Keratinocyte (primary cell): ENCODE measurements around the gene GPC1. TPM values are rescaled to one million over a fixed set of nuclear protein-coding genes. Genes with fewer than 3 reads are reported as not detected.

Source experiments
- DNase-seq: peaks from one replicate; pipeline ENCODE4 v3.0.0-alpha.2; 2011; ENCODE audit warnings: low read depth, missing footprints, low spot score
- FAIRE-seq: peaks from 2 replicates; lab custom pipeline; 2011; peaks lifted over from hg19 to GRCh38; lab: Jason Lieb, UNC
- H2AFZ ChIP-seq: 2 replicates; pipeline ENCODE4 v1.6.0; 2012; ENCODE audit warnings: low read length, control low read depth, inconsistent platforms; ENCODE audit not compliant: control insufficient read depth
- H3K27ac ChIP-seq: 2 replicates; pipeline ENCODE4 v1.5.1; 2011; ENCODE audit warnings: low read length; ENCODE audit not compliant: control insufficient read depth, insufficient read depth
- H3K27me3 ChIP-seq: 3 replicates; pipeline ENCODE4 v1.6.0; 2011; ENCODE audit warnings: low read length; ENCODE audit not compliant: control insufficient read depth, insufficient read depth; ENCODE audit errors: extremely low read depth
- H3K36me3 ChIP-seq, 2 experiments: 2 replicates in 1 of 2; 3 replicates in 1 of 2; pipeline ENCODE4 v1.5.1; 2011; ENCODE audit warnings: low read length in 2 of 2, mild to moderate bottlenecking in 1 of 2; ENCODE audit not compliant: control insufficient read depth in 2 of 2, insufficient read depth in 2 of 2; ENCODE audit errors: extremely low read depth in 1 of 2
- H3K4me1 ChIP-seq: 3 replicates; pipeline ENCODE4 v1.5.1; 2011; ENCODE audit warnings: low read length; ENCODE audit not compliant: control insufficient read depth, insufficient read depth; ENCODE audit errors: extremely low read depth
- H3K4me2 ChIP-seq: 3 replicates; pipeline ENCODE4 v1.6.0; 2011; ENCODE audit warnings: low read depth, low read length; ENCODE audit not compliant: control insufficient read depth, insufficient read depth; ENCODE audit errors: extremely low read depth
- H3K4me3 ChIP-seq, 3 experiments: fragments of 200-600 bp in 1 of 3; sonication (generic) in 1 of 3; 2 replicates in 2 of 3; 3 replicates in 1 of 3; pipeline ENCODE4 v1.5.1; 2011 to 2016; ENCODE audit warnings: low read length in 3 of 3, mild to moderate bottlenecking in 3 of 3, control low read depth in 2 of 3, inconsistent platforms in 1 of 3, low read depth in 1 of 3, mixed read lengths in 1 of 3, mixed run types in 1 of 3, moderate library complexity in 1 of 3; ENCODE audit not compliant: control insufficient read depth in 2 of 3, insufficient read depth in 2 of 3; ENCODE audit errors: extremely low read depth in 1 of 3
- H3K79me2 ChIP-seq: 2 replicates; pipeline ENCODE4 v1.6.0; 2012; ENCODE audit warnings: low read length; ENCODE audit not compliant: control insufficient read depth, insufficient read depth
- H3K9ac ChIP-seq: 3 replicates; pipeline ENCODE4 v1.6.0; 2011; ENCODE audit warnings: low read length; ENCODE audit not compliant: control insufficient read depth, insufficient read depth; ENCODE audit errors: extremely low read depth
- H3K9me1 ChIP-seq: 3 replicates; pipeline ENCODE4 v1.6.0; 2011; ENCODE audit warnings: low read length; ENCODE audit not compliant: control insufficient read depth, insufficient read depth; ENCODE audit errors: extremely low read depth
- H3K9me3 ChIP-seq: 2 replicates; pipeline ENCODE4 v1.5.1; 2012; ENCODE audit warnings: low read depth, low read length; ENCODE audit not compliant: control insufficient read depth
- H4K20me1 ChIP-seq: 3 replicates; pipeline ENCODE4 v1.6.0; 2011; ENCODE audit warnings: low read length; ENCODE audit not compliant: control insufficient read depth, insufficient read depth; ENCODE audit errors: extremely low read depth
- EZH2 ChIP-seq: IDR thresholded peaks from one replicate; pipeline ENCODE4 v1.6.1; 2012; ENCODE audit warnings: inconsistent platforms, mild to moderate bottlenecking, low read length, moderate library complexity
- dilution Hi-C: fragments of 300-500 bp; cut with MboI; formaldehyde crosslinking; loops from one replicate; pipeline ENCODE4 v1.7.0; 2020; ENCODE audit warnings: low sequenced_read_pairs; ENCODE audit not compliant: extremely low pct_ligation_motif_present
- polyA plus RNA-seq, 5 experiments: library from polyadenylated mRNA; depleted of rRNA in 3 of 5; stranded (reverse) in 3 of 5; stranded (forward) in 1 of 5; unstranded in 1 of 5; fragments of >200 nt; gene quantifications; 1 replicate in 1 of 5; 2 replicates in 3 of 5; 3 replicates in 1 of 5; pipeline versions ENCODE4 v1.2.1 to v1.2.3, GENCODE V29; 2011 to 2012; ENCODE audit warnings: missing spikeins in 2 of 5, low read depth in 1 of 5, low replicate concordance in 1 of 5
- TF ChIP-seq, protein P1 (sequence below), 3 experiments: IDR thresholded peaks in 1 of 3; conservative IDR thresholded peaks in 1 of 3; optimal IDR thresholded peaks in 1 of 3; 2 replicates in 2 of 3; 3 replicates in 1 of 3; pipeline versions ENCODE3 to v1.5.1; 2011; ENCODE audit warnings: low read length in 3 of 3, mild to moderate bottlenecking in 3 of 3, moderate library complexity in 2 of 3, control low read depth in 1 of 3, inconsistent platforms in 1 of 3; ENCODE audit not compliant: insufficient read depth in 2 of 3; ENCODE audit errors: extremely low read depth in 1 of 3

The GPC1 gene
- polyA plus RNA-seq, 1 donor (not counting 4 experiments of a cell fraction or from before 2014, with no cell fraction given), result 46.6 TPM

DNA sequence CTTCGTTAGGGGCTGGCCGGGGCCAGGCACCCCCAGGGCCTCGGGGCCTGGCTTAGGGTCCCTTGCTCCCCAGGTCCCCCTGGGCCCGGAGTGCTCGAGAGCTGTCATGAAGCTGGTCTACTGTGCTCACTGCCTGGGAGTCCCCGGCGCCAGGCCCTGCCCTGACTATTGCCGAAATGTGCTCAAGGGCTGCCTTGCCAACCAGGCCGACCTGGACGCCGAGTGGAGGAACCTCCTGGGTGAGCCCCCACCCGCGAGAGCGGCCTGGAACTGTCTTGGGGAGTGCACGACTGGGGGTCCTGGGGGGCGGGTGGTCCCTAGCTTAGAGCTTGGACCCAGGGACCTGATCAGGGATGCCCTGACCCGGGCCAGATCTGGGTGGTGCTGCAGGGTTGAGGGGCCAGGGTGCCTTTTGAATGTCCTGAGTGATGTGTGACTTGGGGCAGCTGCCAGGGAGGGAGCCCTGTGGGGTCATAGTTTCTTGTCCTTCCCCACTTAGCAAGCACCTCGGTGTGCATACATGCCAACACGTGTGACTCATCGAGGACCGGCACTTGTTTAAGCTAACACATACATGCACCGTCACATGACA lies 27.9 kb downstream of the GPC1 start:
- H3K27ac ChIP-seq, result no peak overlapping the region
- no peaks in the 10 kb centered on the region for H3K27me3 ChIP-seq
- no peak overlapping the region for H3K4me3 ChIP-seq
- H3K4me1 ChIP-seq, result no peaks in the 10 kb centered on the region
- no peak for DNase-seq
- H3K36me3 ChIP-seq, result peaks cover 18 to 29% of the 10 kb centered on the region in 2 experiments
- FAIRE-seq, result no peak
- H3K79me2 ChIP-seq, result no peaks in the 10 kb centered on the region
- TF ChIP-seq, protein P1, sequence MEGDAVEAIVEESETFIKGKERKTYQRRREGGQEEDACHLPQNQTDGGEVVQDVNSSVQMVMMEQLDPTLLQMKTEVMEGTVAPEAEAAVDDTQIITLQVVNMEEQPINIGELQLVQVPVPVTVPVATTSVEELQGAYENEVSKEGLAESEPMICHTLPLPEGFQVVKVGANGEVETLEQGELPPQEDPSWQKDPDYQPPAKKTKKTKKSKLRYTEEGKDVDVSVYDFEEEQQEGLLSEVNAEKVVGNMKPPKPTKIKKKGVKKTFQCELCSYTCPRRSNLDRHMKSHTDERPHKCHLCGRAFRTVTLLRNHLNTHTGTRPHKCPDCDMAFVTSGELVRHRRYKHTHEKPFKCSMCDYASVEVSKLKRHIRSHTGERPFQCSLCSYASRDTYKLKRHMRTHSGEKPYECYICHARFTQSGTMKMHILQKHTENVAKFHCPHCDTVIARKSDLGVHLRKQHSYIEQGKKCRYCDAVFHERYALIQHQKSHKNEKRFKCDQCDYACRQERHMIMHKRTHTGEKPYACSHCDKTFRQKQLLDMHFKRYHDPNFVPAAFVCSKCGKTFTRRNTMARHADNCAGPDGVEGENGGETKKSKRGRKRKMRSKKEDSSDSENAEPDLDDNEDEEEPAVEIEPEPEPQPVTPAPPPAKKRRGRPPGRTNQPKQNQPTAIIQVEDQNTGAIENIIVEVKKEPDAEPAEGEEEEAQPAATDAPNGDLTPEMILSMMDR (optimal IDR thresholded peaks at IDR 0.05 in 1 of 3, IDR thresholded peaks at IDR 0.05 in 1 of 3, conservative IDR thresholded peaks at IDR 0.05 in 1 of 3; ENCODE audit: extremely low read depth in 1 of 3, insufficient read depth in 2 of 3, low read length in 3 of 3), result no peak
- no peak for TF ChIP-seq EZH2
- no peak overlapping the region for H3K9ac ChIP-seq
- peaks cover 9% of the 10 kb centered on the region for H4K20me1 ChIP-seq
- H3K9me1 ChIP-seq, result peaks cover 2% of the 10 kb centered on the region
- no peak overlapping the region for H3K4me2 ChIP-seq
- dilution Hi-C loops, result no loop called here
- no peak overlapping the region for H2AFZ ChIP-seq
- no peaks in the 10 kb centered on the region for H3K9me3 ChIP-seq

DNA sequence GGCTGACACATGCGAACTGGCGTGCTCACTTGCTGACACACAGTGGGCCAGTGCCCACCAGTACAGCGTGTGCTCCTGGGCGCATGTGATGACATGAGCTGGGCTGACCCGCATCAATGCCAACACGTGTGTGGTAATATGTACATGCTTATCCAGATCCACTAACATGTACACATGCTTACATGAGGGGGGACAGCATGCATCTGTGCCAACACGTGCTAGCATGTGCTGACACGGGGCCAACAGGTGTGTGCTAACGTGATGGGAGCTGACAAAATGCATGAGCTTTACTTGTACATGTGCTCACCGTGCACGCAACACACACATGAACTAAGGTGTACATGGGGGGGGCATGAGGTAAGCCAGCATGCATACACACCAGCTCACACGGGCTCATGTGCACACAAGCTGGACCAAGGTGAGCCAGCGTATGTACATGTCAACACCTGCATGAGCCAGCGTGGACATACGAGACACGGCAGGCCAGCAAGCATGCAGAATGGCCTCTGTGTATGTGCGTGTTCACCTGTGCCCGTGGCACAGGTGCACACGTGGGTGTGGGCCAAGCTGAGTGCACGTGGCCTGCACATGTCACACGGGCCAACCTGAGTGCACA lies 28.5 kb downstream of the GPC1 start:
- Histone ChIP-seq H3K4me3 (no peak overlapping the region), H3K36me3 (peaks cover 16 to 29% of the 10 kb centered on the region in 2 experiments), H3K9me3 (no peaks in the 10 kb centered on the region), H3K27me3 (peaks cover 1% of the 10 kb centered on the region), H3K4me1 (no peaks in the 10 kb centered on the region), H3K9ac (no peak overlapping the region), H2AFZ (no peak overlapping the region), H4K20me1 (peaks cover 3% of the 10 kb centered on the region), H3K27ac (no peak overlapping the region), H3K9me1 (peaks cover 2% of the 10 kb centered on the region), H3K79me2 (no peaks in the 10 kb centered on the region), H3K4me2 (no peak overlapping the region)
- dilution Hi-C loops, result no loop called here
- DNase-seq (no peak), FAIRE-seq (no peak)
- no peak for TF ChIP-seq EZH2
- TF ChIP-seq, protein P1 (optimal IDR thresholded peaks at IDR 0.05 in 1 of 3, IDR thresholded peaks at IDR 0.05 in 1 of 3, conservative IDR thresholded peaks at IDR 0.05 in 1 of 3; ENCODE audit: extremely low read depth in 1 of 3, insufficient read depth in 2 of 3, low read length in 3 of 3), result no peak
